HG02885 (cell line): ENCODE data around the gene SIX1.

ENCODE experiments used
- ATAC-seq: cut with Tn5 transposase; IDR thresholded peaks from one replicate; pipeline ENCODE4 v1.9.1; 2021; ENCODE audit warnings: mild to moderate bottlenecking; ENCODE audit not compliant: unreplicated experiment, poor library complexity

The SIX1 gene

GRCh38 chr14:60655898-60656685 lies 6.8 kb upstream of the SIX1 start:
- ATAC-seq = no peak

GRCh38 chr14:60655119-60655897 lies 6.0 kb upstream of the SIX1 start:
- no peak for ATAC-seq

GRCh38 chr14:60654334-60654821 lies 5.1 kb upstream of the SIX1 start:
- no peak for ATAC-seq

GRCh38 chr14:60653701-60654161 lies 4.5 kb upstream of the SIX1 start:
- no peak for ATAC-seq

GRCh38 chr14:60652674-60653651 lies 3.7 kb upstream of the SIX1 start:
- no peak for ATAC-seq

- no peak for ATAC-seq
These were observed 2.8 kb upstream of the SIX1 start for GRCh38 chr14:60651796-60652673.

GRCh38 chr14:60651086-60651795 lies 2.0 kb upstream of the SIX1 start:
- no peak for ATAC-seq

- no peak for ATAC-seq
These were observed 1.2 kb upstream of the SIX1 start for GRCh38 chr14:60650373-60650961.

GRCh38 chr14:60649875-60650372 lies 647 bp upstream of the SIX1 start:
- no peak for ATAC-seq

GRCh38 chr14:60648249-60648933 lies 886 bp downstream of the SIX1 start:
- ATAC-seq = no peak

- no peak for ATAC-seq
These were observed 1.4 kb downstream of the SIX1 start for GRCh38 chr14:60647837-60648248.

- ATAC-seq = no peak
These were observed 2.0 kb downstream of the SIX1 start for GRCh38 chr14:60647081-60647836.

GRCh38 chr14:60646226-60646818 lies 3.0 kb downstream of the SIX1 start:
- ATAC-seq = no peak

GRCh38 chr14:60645126-60645741 lies 4.0 kb downstream of the SIX1 start:
- no peak for ATAC-seq

GRCh38 chr14:60644666-60645065 lies 4.6 kb downstream of the SIX1 start:
- ATAC-seq = no peak
